ENCODE data around the gene UBQLN4.

Gene UBQLN4

GRCh38 chr1:156089704-156090103 lies 36.1 kb upstream of the UBQLN4 start:
- DNase-seq (ENCODE audit: insufficient read length, low spot score) (peak; percentile 87), FAIRE-seq (peak; percentile 46)
- TF ChIP-seq CTCF (IDR thresholded peaks at IDR 0.05; ENCODE audit: insufficient read depth, missing control alignments), result no peak

- no peak for FAIRE-seq
- no peak for TF ChIP-seq CTCF (IDR thresholded peaks at IDR 0.05; ENCODE audit: insufficient read depth, missing control alignments)
- no peak for DNase-seq (ENCODE audit: insufficient read length, low spot score)
These were observed 32.7 kb upstream of the UBQLN4 start for GRCh38 chr1:156086256-156086662.

DNA sequence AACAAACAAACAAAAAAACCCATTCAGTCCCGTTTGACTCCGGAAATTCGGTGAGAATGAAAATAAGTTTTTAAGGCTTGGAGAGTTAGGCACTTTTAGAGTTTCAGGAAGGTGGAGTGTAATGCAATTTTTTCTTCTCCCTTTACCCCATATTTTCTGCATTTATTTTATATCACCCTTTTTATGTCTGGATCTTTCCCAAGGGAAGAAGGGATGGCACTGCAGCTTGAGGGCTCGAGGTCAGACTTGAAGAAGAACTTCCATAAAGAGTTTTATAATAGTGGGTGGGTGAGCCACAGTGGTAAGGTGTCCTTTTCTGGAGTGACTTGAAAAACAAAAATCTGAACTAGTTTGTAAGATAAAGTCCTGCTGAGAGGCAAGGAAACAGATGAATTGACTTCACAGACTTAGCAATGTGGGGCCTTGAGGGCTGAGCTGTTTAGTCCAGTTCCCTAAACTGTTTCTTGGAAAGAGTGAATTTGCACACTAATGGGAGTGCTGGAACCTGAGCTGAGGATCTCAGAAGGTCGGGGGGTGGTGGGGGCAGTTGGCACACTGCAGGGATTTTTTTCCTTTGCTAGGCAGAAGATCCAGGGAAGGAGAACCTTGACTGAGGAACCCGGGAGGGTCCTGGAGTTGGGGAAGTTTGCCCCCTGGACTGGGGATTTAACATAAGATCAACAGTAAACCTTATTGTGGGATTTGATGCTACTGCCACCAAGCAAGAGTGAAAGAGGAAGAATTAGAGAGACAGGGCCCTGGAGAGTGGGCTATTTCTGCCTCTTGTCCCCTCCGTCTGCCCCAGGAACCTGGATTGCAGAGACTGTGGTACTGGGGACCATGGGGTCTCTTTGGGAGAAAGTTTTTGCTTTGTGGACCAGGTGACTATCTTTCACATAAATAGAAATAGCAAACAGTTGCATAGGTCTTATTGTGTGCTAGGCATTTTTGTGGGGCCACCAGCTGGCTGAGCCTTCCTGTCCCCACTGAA lies 30.5 kb upstream of the UBQLN4 start:
- TF ChIP-seq CTCF (IDR thresholded peaks at IDR 0.05; ENCODE audit: insufficient read depth, missing control alignments), result no peak
- FAIRE-seq (peak; percentile 6), DNase-seq (ENCODE audit: insufficient read length, low spot score) (no peak)

DNA sequence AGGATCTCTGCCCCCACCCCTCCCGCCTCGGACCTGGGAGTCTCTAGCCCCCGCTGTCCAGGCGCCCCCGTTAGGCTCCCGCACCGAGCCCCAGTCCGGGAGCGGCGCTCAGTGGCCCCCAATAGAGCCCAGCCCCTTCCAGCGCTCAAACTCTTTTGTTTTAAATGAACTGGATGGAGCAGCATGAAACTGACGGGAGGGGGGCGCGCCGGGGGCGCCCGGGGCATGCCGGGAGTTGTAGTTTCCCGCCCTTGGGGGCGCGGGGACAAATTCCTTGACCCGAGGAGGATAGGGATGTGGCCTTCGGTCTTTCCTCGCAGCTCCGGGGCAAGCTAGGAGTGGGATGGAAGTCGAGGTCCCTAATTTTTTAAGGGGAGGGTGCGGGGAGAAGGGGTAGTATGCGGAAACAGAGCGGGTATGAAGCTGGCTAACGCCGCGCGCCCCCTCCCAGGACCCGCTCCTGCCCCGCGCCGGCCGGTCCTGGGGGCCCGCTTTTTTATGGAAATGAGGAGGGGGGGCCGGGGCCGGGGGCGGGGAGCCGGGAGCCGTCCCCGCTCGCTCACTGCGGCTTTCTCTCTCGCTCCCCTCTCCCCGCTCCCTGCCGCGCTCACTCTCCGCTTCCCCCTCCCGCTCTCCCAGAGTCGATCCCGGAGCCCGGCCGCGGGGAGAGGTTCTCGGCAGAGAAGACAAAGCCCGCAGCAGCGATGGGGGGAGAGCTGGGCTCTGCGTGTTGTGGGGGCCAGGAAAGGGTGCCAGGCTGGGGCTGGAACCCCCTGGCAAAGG lies 28.9 kb upstream of the UBQLN4 start, which contains the start of gene MEX3A:
Gene MEX3A, minus strand, starts transcription at position 157 of the 783 bp plus-strand sequence. CDS start 467 bp downstream, outside the sequence.
- DNase-seq (ENCODE audit: insufficient read length, low spot score), result peak; percentile 97
- FAIRE-seq, result no peak
- no peak for TF ChIP-seq CTCF (IDR thresholded peaks at IDR 0.05; ENCODE audit: insufficient read depth, missing control alignments)

GRCh38 chr1:156081917-156082308 lies 28.3 kb upstream of the UBQLN4 start:
- FAIRE-seq (no peak), DNase-seq (ENCODE audit: insufficient read length, low spot score) (no peak)
- no peak for TF ChIP-seq CTCF (IDR thresholded peaks at IDR 0.05; ENCODE audit: insufficient read depth, missing control alignments)

DNA sequence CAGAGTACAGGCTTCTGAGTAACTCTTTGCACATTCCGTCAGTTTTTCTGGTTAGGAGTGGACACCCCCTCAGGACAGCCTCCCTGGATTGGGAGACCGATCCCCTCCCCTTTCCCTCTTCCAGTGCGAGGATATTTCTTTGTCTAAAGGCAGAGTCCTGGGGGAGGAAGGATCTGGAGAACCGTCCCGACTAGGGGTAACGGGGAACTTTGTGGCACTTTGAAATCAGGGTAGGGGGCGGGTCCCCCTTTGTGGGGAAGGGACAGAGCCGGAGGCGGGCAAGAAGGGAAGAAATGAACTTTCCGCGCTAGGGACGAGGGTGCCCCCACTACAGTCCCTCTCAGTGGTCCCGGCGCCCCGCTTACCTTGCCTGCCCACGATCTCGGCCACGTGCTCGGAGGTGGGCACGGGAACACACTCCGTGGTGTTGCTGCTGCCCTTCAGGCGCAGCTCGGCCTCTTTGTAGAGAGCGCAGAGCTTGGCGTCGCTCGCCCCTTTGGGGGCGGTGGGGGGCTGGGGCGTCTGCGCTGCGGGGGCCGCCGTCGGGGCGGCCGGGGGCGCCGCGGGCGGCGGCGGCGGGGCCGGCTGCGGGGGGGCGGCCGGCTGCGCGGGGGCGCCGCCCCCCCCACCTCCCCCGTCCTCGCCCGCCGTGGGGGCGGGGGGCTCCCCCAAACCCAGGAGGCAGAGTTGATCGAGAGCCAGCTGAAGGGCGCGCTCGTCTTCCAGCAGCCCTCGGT lies 27.8 kb upstream of the UBQLN4 start:
- FAIRE-seq (no peak), DNase-seq (ENCODE audit: insufficient read length, low spot score) (no peak)
- TF ChIP-seq CTCF (IDR thresholded peaks at IDR 0.05; ENCODE audit: insufficient read depth, missing control alignments), result no peak
